Endodermal cell (in vitro differentiated cells): ENCODE data around the gene CTU2. TPM values are rescaled to one million over a fixed set of nuclear protein-coding genes. Genes with fewer than 3 reads are reported as not detected.

Source experiments
- DNase-seq: peaks from one replicate; pipeline ENCODE4 v3.0.0-alpha.2; 2017
- H3K27ac ChIP-seq: 2 replicates; pipeline ENCODE4 v1.5.1; 2013; ENCODE audit warnings: mild to moderate bottlenecking, low read depth, low read length, moderate library complexity
- H3K27me3 ChIP-seq: 2 replicates; pipeline ENCODE4 v1.6.1; 2013; ENCODE audit warnings: mild to moderate bottlenecking, low read length, moderate library complexity; ENCODE audit not compliant: insufficient read depth, control insufficient read depth, poor library complexity, severe bottlenecking
- H3K36me3 ChIP-seq: 2 replicates; pipeline ENCODE4 v1.7.0; 2013; ENCODE audit warnings: mild to moderate bottlenecking, low read length, moderate library complexity; ENCODE audit not compliant: control insufficient read depth, insufficient read depth
- H3K4me1 ChIP-seq: one replicate; pipeline ENCODE4 v1.7.0; 2013; ENCODE audit warnings: low read length; ENCODE audit not compliant: control insufficient read depth, insufficient read depth
- H3K4me3 ChIP-seq: 2 replicates; pipeline ENCODE4 v1.5.1; 2013; ENCODE audit warnings: mild to moderate bottlenecking, low read length, moderate library complexity
- H3K9ac ChIP-seq: 2 replicates; pipeline ENCODE4 v1.6.1; 2013; ENCODE audit warnings: mild to moderate bottlenecking, low read length, moderate library complexity; ENCODE audit not compliant: poor library complexity, severe bottlenecking; ENCODE audit errors: extremely low read depth
- H3K9me3 ChIP-seq: 2 replicates; pipeline ENCODE4 v1.6.1; 2013; ENCODE audit warnings: mild to moderate bottlenecking, low read length, moderate library complexity; ENCODE audit not compliant: control insufficient read depth
- H3K27ac Mint-ChIP-seq: 2 replicates; pipeline ENCODE4 v1.8.0; 2020; ENCODE audit warnings: mixed read lengths
- H3K27me3 Mint-ChIP-seq: 2 replicates; pipeline ENCODE4 v1.8.0; 2021; ENCODE audit warnings: mild to moderate bottlenecking, mixed read lengths; ENCODE audit not compliant: insufficient read depth
- H3K36me3 Mint-ChIP-seq: 2 replicates; pipeline ENCODE4 v1.8.0; 2020; ENCODE audit warnings: low read depth, mixed read lengths
- H3K4me1 Mint-ChIP-seq: 2 replicates; pipeline ENCODE4 v1.8.0; 2020; ENCODE audit warnings: mixed read lengths
- H3K4me3 Mint-ChIP-seq: 2 replicates; pipeline ENCODE4 v1.8.0; 2020; ENCODE audit warnings: mild to moderate bottlenecking, moderate library complexity, mixed read lengths
- H3K9me3 Mint-ChIP-seq: 2 replicates; pipeline ENCODE4 v1.8.0; 2020; ENCODE audit warnings: mild to moderate bottlenecking, mixed read lengths
- WGBS, 2 experiments: methylation state at CpG; one replicate each; pipeline versions ENCODE4 v1.1.5 to v1.1.7; 2013; ENCODE audit warnings: missing lambda C conversion rate in 2 of 2, mixed read lengths in 1 of 2; ENCODE audit not compliant: insufficient coverage in 1 of 2, insufficient read length in 1 of 2; 5-methylcytosine and 5-hydroxymethylcytosine counted together
- total RNA-seq, 2 donors: library from RNA; stranded (reverse); fragmentation: NEBNext Ultra II Directional in 1 of 2; extraction: Animal tissue kit (Norgen Biotek cat#: 25700) in 1 of 2; gene quantifications; 2 replicates in 1 of 2; 3 replicates in 1 of 2; pipeline ENCODE4 v1.2.1, GENCODE V29; 2021
- TF ChIP-seq, protein P1 (sequence below): fragments of 200-600 bp; sonication (generic); conservative IDR thresholded peaks from 2 replicates; pipeline ENCODE4 v1.5.0; 2021; ENCODE audit warnings: antibody characterized with exemption, mild to moderate bottlenecking

CTU2 gene
- total RNA-seq, 2 donors from 2014 or later = 16.7 to 24.3 TPM

DNA sequence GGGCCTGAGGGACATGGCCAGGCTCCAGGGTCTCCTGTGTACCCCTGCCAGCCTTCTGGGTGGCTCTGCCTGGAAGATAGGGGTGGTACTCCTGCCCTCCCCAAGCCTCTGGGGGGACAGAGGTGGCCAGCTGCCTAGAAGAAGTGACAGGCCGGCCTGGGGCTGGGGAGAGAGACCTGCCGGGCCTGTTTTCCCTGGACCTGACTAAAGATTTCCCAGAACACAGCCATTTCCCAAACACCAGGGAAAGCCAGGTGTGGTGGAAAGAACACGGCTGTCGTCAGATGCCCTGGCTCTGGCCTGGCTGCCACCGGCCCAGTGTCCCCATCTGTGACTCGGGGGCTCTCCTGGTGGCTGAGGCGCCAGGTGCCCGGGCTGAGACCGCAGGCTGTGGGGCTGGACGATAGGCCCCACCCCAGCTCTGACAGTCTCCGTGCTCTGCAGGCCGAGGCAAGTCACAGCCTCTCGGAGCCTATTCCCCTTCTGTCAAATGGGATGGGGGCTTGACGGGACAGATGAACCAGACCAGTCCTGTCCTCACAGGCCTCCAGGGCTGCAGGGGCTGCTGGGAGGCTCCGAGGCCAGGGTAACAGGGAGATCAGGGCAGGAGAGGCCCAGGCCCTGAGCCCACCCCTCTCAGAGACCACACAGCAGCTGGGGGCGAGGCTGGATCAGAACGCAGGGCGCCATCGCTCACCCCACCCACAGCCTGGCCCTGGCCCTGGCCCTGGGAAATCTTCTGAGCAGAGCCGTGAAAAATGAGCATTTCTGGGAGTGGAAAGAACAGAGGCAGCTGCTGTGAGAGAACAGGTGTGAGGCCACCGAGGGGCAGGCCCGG, 33.1 kb downstream of the CTU2 start:
- no peaks in the 10 kb centered on the region for H3K4me1 Mint-ChIP-seq
- no peak for DNase-seq
- H3K4me3 Mint-ChIP-seq = no peak overlapping the region
- peaks cover 1% of the 10 kb centered on the region for H3K36me3 Mint-ChIP-seq
- no peaks in the 10 kb centered on the region for H3K4me1 ChIP-seq
- H3K9me3 ChIP-seq = no peaks in the 10 kb centered on the region
- H3K27ac ChIP-seq = no peak overlapping the region
- H3K9ac ChIP-seq = no peak overlapping the region
- 89% methylated on average over 17 to 22 of the region's 22 CpGs for WGBS, 2 experiments
- H3K27me3 ChIP-seq = no peaks in the 10 kb centered on the region
- H3K27ac Mint-ChIP-seq = no peak overlapping the region
- peaks cover 9% of the 10 kb centered on the region for H3K36me3 ChIP-seq
- TF ChIP-seq, protein P1, sequence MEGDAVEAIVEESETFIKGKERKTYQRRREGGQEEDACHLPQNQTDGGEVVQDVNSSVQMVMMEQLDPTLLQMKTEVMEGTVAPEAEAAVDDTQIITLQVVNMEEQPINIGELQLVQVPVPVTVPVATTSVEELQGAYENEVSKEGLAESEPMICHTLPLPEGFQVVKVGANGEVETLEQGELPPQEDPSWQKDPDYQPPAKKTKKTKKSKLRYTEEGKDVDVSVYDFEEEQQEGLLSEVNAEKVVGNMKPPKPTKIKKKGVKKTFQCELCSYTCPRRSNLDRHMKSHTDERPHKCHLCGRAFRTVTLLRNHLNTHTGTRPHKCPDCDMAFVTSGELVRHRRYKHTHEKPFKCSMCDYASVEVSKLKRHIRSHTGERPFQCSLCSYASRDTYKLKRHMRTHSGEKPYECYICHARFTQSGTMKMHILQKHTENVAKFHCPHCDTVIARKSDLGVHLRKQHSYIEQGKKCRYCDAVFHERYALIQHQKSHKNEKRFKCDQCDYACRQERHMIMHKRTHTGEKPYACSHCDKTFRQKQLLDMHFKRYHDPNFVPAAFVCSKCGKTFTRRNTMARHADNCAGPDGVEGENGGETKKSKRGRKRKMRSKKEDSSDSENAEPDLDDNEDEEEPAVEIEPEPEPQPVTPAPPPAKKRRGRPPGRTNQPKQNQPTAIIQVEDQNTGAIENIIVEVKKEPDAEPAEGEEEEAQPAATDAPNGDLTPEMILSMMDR = no peak
- no peak overlapping the region for H3K4me3 ChIP-seq
- no peaks in the 10 kb centered on the region for H3K27me3 Mint-ChIP-seq
- H3K9me3 Mint-ChIP-seq = no peaks in the 10 kb centered on the region

DNA sequence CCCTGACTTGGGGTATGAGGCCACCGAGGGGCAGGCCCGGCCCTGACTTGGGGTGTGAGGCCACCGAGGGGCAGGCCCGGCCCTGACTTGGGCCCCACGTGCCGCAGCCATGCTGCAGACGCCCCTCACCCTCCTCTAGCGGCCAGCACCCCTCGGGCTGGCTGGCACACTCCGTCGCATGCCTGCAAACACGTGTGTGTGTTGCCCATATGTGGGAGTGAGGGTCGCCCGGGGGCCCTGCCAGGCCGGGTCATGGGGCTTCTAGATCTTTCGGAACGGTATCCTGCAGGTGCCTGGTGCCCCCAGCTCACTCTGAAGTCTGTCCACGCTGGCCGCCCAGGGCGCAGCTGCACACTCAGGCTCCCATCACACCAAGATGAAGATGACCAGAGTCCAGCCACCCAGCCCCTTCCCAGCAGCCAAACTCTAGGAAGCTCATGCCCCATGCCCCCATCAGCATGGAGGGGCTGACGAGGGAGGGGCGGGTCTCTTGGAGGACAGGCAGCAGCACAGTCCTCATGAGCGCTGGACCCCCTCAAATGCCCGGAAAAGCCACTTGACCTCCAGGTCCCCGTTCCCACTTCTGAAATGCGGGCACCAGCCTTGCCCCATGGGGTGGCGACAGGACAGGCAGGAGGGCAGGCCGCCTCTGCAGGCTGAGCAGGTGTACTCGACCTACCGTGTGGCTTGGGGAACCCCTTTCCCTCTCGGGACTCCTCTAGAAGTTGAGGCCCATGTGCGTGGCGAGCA, 33.8 kb downstream of the CTU2 start:
- H3K4me3 Mint-ChIP-seq = no peak overlapping the region
- WGBS, 2 experiments = 90 to 95% methylated on average over 24 to 33 of the region's 33 CpGs
- Histone ChIP-seq H3K36me3 (peaks cover 9% of the 10 kb centered on the region), H3K9me3 (no peaks in the 10 kb centered on the region), H3K4me1 (no peaks in the 10 kb centered on the region), H3K4me3 (no peak overlapping the region), H3K9ac (no peak overlapping the region), H3K27ac (no peak overlapping the region), H3K27me3 (no peaks in the 10 kb centered on the region)
- peaks cover 1% of the 10 kb centered on the region for H3K36me3 Mint-ChIP-seq
- TF ChIP-seq, protein P1 = no peak
- DNase-seq = no peak
- no peaks in the 10 kb centered on the region for H3K9me3 Mint-ChIP-seq
- H3K27ac Mint-ChIP-seq = no peak overlapping the region
- H3K27me3 Mint-ChIP-seq = no peaks in the 10 kb centered on the region
- no peaks in the 10 kb centered on the region for H3K4me1 Mint-ChIP-seq

DNA sequence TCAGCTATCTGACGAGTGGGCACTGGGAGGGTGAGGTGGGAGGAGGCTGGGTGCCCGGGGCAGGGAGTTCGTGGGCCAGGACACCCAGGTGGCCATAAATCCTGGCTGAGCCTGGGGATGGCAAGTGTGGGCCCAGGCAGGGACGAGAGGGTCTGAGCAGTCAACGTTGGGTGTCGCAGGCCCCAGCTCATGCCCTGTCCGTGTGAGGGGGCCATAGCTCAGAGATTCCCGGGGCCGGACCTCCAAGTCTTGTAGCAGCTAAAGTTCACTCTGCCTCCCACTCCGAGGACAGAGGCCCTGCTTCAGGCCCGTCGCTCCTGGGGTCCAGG, 34.4 kb downstream of the CTU2 start:
- Histone ChIP-seq H3K27ac (no peak overlapping the region), H3K4me3 (no peak overlapping the region), H3K4me1 (no peaks in the 10 kb centered on the region), H3K9ac (no peak overlapping the region), H3K36me3 (peaks cover 4% of the 10 kb centered on the region), H3K27me3 (no peaks in the 10 kb centered on the region), H3K9me3 (no peaks in the 10 kb centered on the region)
- Mint-ChIP-seq H3K36me3 (no peaks in the 10 kb centered on the region), H3K4me3 (no peak overlapping the region), H3K27ac (no peak overlapping the region), H3K4me1 (no peaks in the 10 kb centered on the region), H3K9me3 (no peaks in the 10 kb centered on the region), H3K27me3 (no peaks in the 10 kb centered on the region)
- DNase-seq = no peak
- TF ChIP-seq, protein P1 = no peak
- WGBS, 2 experiments = 95 to 96% methylated on average over 12 of the region's 12 CpGs
